IPS-18c (cell line): ENCODE results near the gene NOP14.

Experiments used
- H3K4me3 ChIP-seq: 2 replicates; pipeline ENCODE4 v1.7.0; 2013; ENCODE audit warnings: low read depth, mild to moderate bottlenecking, low read length, moderate library complexity; ENCODE audit not compliant: insufficient read depth
- H3K9me3 ChIP-seq: one replicate; pipeline ENCODE4 v1.6.1; 2013; ENCODE audit warnings: mild to moderate bottlenecking, low read length, moderate library complexity; ENCODE audit not compliant: control insufficient read depth, insufficient read depth

NOP14 gene

GRCh38 chr4:2937146-2937857 is 25.9 kb downstream of the NOP14 start:
- Histone ChIP-seq H3K9me3 (no peaks in the 10 kb centered on the region), H3K4me3 (no peak overlapping the region)

- Histone ChIP-seq H3K9me3 (no peaks in the 10 kb centered on the region), H3K4me3 (no peak overlapping the region)
Observed at GRCh38 chr4:2936773-2937145, 26.4 kb downstream of the NOP14 start.

GRCh38 chr4:2935762-2936743 is 27.2 kb downstream of the NOP14 start:
- Histone ChIP-seq H3K4me3 (peak overlapping the region; percentile 98), H3K9me3 (no peaks in the 10 kb centered on the region)

- Histone ChIP-seq H3K4me3 (peak overlapping the region; percentile 98), H3K9me3 (no peaks in the 10 kb centered on the region)
Observed at GRCh38 chr4:2934813-2935761, 28.1 kb downstream of the NOP14 start.

GRCh38 chr4:2934077-2934812 is 29.0 kb downstream of the NOP14 start:
- Histone ChIP-seq H3K9me3 (no peaks in the 10 kb centered on the region), H3K4me3 (peak overlapping the region; percentile 98)

GRCh38 chr4:2933566-2934076 is 29.6 kb downstream of the NOP14 start:
- Histone ChIP-seq H3K4me3 (peak overlapping the region; percentile 73), H3K9me3 (no peaks in the 10 kb centered on the region)

- Histone ChIP-seq H3K4me3 (peak overlapping the region; percentile 73), H3K9me3 (no peaks in the 10 kb centered on the region)
Observed at GRCh38 chr4:2932951-2933565, 30.1 kb downstream of the NOP14 start.

- Histone ChIP-seq H3K9me3 (no peaks in the 10 kb centered on the region), H3K4me3 (no peak overlapping the region)
Observed at GRCh38 chr4:2932321-2932950, 30.8 kb downstream of the NOP14 start.

GRCh38 chr4:2931512-2932301 is 31.5 kb downstream of the NOP14 start:
- Histone ChIP-seq H3K9me3 (no peaks in the 10 kb centered on the region), H3K4me3 (no peak overlapping the region)

GRCh38 chr4:2930758-2931511 is 32.3 kb downstream of the NOP14 start:
- Histone ChIP-seq H3K4me3 (no peak overlapping the region), H3K9me3 (no peaks in the 10 kb centered on the region)

GRCh38 chr4:2930135-2930757 is 33.0 kb downstream of the NOP14 start:
- H3K4me3 ChIP-seq, result no peak overlapping the region
- no peaks in the 10 kb centered on the region for H3K9me3 ChIP-seq

- H3K9me3 ChIP-seq, result no peaks in the 10 kb centered on the region
- H3K4me3 ChIP-seq, result no peak overlapping the region
Observed at GRCh38 chr4:2929469-2929868, 33.7 kb downstream of the NOP14 start.

GRCh38 chr4:2928242-2929176 is 34.7 kb downstream of the NOP14 start:
- H3K4me3 ChIP-seq, result no peak overlapping the region
- H3K9me3 ChIP-seq, result no peaks in the 10 kb centered on the region
